ENCODE measurements around the gene GALNT17. TPM values are rescaled to one million over a fixed set of nuclear protein-coding genes. Genes with fewer than 3 reads are reported as not detected.

GALNT17 gene
- total RNA-seq, 2 experiments from 2014 or later: not detected

- H3K36me3 Mint-ChIP-seq (ENCODE audit: low read depth): no peaks in the 10 kb centered on the region
- TF ChIP-seq CTCF (IDR thresholded peaks at IDR 0.05): no peak
- intact Hi-C loops (cut with DNase I, micrococcal nuclease): no loop called here
- no peak for ATAC-seq (ENCODE audit: poor library complexity)
- ChIA-PET CTCF (no interaction called here), POLR2A (no interaction called here)
- Histone ChIP-seq H3K27ac (ENCODE audit: low read depth in 1 of 2, low read length in 2 of 2) (no peak overlapping the region), H3K27me3 (ENCODE audit: control insufficient read depth in 1 of 2, insufficient read depth in 2 of 2, low read length in 2 of 2) (no peaks in the 10 kb centered on the region), H3K36me3 (ENCODE audit: insufficient read depth, low read length) (no peaks in the 10 kb centered on the region), H3K4me1 (ENCODE audit: insufficient read depth, low read length) (no peaks in the 10 kb centered on the region), H3K4me3 (ENCODE audit: low read length) (no peak overlapping the region), H3K9me3 (ENCODE audit: control insufficient read depth in 1 of 2, insufficient read depth in 1 of 2, low read length in 2 of 2) (peaks cover 0 to 45% of the 10 kb centered on the region in 2 experiments)
- H3K4me3 Mint-ChIP-seq: no peak overlapping the region
- H3K27me3 Mint-ChIP-seq: no peaks in the 10 kb centered on the region
- H3K9me3 Mint-ChIP-seq: peaks cover 13% of the 10 kb centered on the region
- no peaks in the 10 kb centered on the region for H3K4me1 Mint-ChIP-seq (ENCODE audit: low read depth)
- no peak overlapping the region for H3K27ac Mint-ChIP-seq
- no peak for DNase-seq
Observed at GRCh38 chr7:71386152-71386785, 254.3 kb downstream of the GALNT17 start.

GRCh38 chr7:71388181-71388580 is 256.2 kb downstream of the GALNT17 start:
- ChIA-PET CTCF (no interaction called here), POLR2A (no interaction called here)
- H3K9me3 Mint-ChIP-seq: peaks cover 13% of the 10 kb centered on the region
- TF ChIP-seq CTCF (IDR thresholded peaks at IDR 0.05): no peak
- ATAC-seq (ENCODE audit: poor library complexity) (no peak), DNase-seq (no peak)
- H3K4me1 ChIP-seq (ENCODE audit: insufficient read depth, low read length): no peaks in the 10 kb centered on the region
- H3K36me3 ChIP-seq (ENCODE audit: insufficient read depth, low read length): no peaks in the 10 kb centered on the region
- no peak overlapping the region for H3K27ac ChIP-seq (ENCODE audit: low read depth in 1 of 2, low read length in 2 of 2)
- H3K27ac Mint-ChIP-seq: no peak overlapping the region
- no peaks in the 10 kb centered on the region for H3K36me3 Mint-ChIP-seq (ENCODE audit: low read depth)
- peaks cover 0 to 39% of the 10 kb centered on the region in 2 experiments for H3K9me3 ChIP-seq (ENCODE audit: control insufficient read depth in 1 of 2, insufficient read depth in 1 of 2, low read length in 2 of 2)
- no peak overlapping the region for H3K4me3 Mint-ChIP-seq
- intact Hi-C loops (cut with DNase I, micrococcal nuclease): no loop called here
- H3K4me1 Mint-ChIP-seq (ENCODE audit: low read depth): no peaks in the 10 kb centered on the region
- H3K27me3 Mint-ChIP-seq: no peaks in the 10 kb centered on the region
- no peak overlapping the region for H3K4me3 ChIP-seq (ENCODE audit: low read length)
- no peaks in the 10 kb centered on the region for H3K27me3 ChIP-seq (ENCODE audit: control insufficient read depth in 1 of 2, insufficient read depth in 2 of 2, low read length in 2 of 2)

GRCh38 chr7:71389976-71390375 is 258.0 kb downstream of the GALNT17 start:
- no peaks in the 10 kb centered on the region for H3K36me3 Mint-ChIP-seq (ENCODE audit: low read depth)
- ATAC-seq (ENCODE audit: poor library complexity): no peak
- H3K4me1 Mint-ChIP-seq (ENCODE audit: low read depth): no peaks in the 10 kb centered on the region
- Histone ChIP-seq H3K36me3 (ENCODE audit: insufficient read depth, low read length) (no peaks in the 10 kb centered on the region), H3K27me3 (ENCODE audit: control insufficient read depth in 1 of 2, insufficient read depth in 2 of 2, low read length in 2 of 2) (no peaks in the 10 kb centered on the region), H3K9me3 (ENCODE audit: control insufficient read depth in 1 of 2, insufficient read depth in 1 of 2, low read length in 2 of 2) (peaks cover 0 to 35% of the 10 kb centered on the region in 2 experiments), H3K4me3 (ENCODE audit: low read length) (no peak overlapping the region), H3K4me1 (ENCODE audit: insufficient read depth, low read length) (no peaks in the 10 kb centered on the region), H3K27ac (ENCODE audit: low read depth in 1 of 2, low read length in 2 of 2) (no peak overlapping the region)
- no peak overlapping the region for H3K27ac Mint-ChIP-seq
- H3K9me3 Mint-ChIP-seq: peaks cover 4% of the 10 kb centered on the region
- POLR2A ChIA-PET: no interaction called here
- H3K4me3 Mint-ChIP-seq: no peak overlapping the region
- intact Hi-C loops (cut with DNase I, micrococcal nuclease): no loop called here
- TF ChIP-seq CTCF (IDR thresholded peaks at IDR 0.05): no peak
- no peak for DNase-seq
- CTCF ChIA-PET: no interaction called here
- H3K27me3 Mint-ChIP-seq: no peaks in the 10 kb centered on the region
